ENCODE results near the gene HYLS1. TPM values are rescaled to one million over a fixed set of nuclear protein-coding genes. Genes with fewer than 3 reads are reported as not detected.

Gene HYLS1
- polyA plus RNA-seq, 1 donor: 6.5 TPM

- DNase-seq: no peak
- 100% methylated on average over 1 of the region's 12 CpGs for WGBS (ENCODE audit: insufficient coverage, low lambda C conversion rate)
- H3K9me3 ChIP-seq (ENCODE audit: control insufficient read depth, low read depth, low read length): no peaks in the 10 kb centered on the region
These were observed 55.4 kb downstream of the HYLS1 start for GRCh38 chr11:125942771-125943428.

GRCh38 chr11:125943661-125944349, 56.3 kb downstream of the HYLS1 start:
- peaks cover 5% of the 10 kb centered on the region for H3K4me1 ChIP-seq (ENCODE audit: control insufficient read depth, insufficient read depth, low read length)
- no peak overlapping the region for H3K4me3 ChIP-seq (ENCODE audit: low read length)
- no CpG with 5 or more reads among the region's 9 CpGs for WGBS (ENCODE audit: insufficient coverage, low lambda C conversion rate)
- no peak overlapping the region for H3K27ac ChIP-seq (ENCODE audit: low read length)
- no peak for DNase-seq
- no peaks in the 10 kb centered on the region for H3K36me3 ChIP-seq (ENCODE audit: control insufficient read depth, insufficient read depth, low read length)
- no peaks in the 10 kb centered on the region for H3K9me3 ChIP-seq (ENCODE audit: control insufficient read depth, low read depth, low read length)
- no peaks in the 10 kb centered on the region for H3K27me3 ChIP-seq (ENCODE audit: control insufficient read depth, insufficient read depth, low read length)

More at GRCh38 chr11:125942771-125943428, 55.4 kb downstream of the HYLS1 start:
- no peaks in the 10 kb centered on the region for H3K27me3 ChIP-seq (ENCODE audit: control insufficient read depth, insufficient read depth, low read length)
- H3K27ac ChIP-seq (ENCODE audit: low read length): no peak overlapping the region
- H3K36me3 ChIP-seq (ENCODE audit: control insufficient read depth, insufficient read depth, low read length): no peaks in the 10 kb centered on the region
- H3K4me1 ChIP-seq (ENCODE audit: control insufficient read depth, insufficient read depth, low read length): peaks cover 5% of the 10 kb centered on the region
- no peak overlapping the region for H3K4me3 ChIP-seq (ENCODE audit: low read length)

GRCh38 chr11:125944350-125945010, 57.0 kb downstream of the HYLS1 start:
- H3K27ac ChIP-seq (ENCODE audit: low read length): no peak overlapping the region
- no peak overlapping the region for H3K4me3 ChIP-seq (ENCODE audit: low read length)
- DNase-seq: no peak
- WGBS (ENCODE audit: insufficient coverage, low lambda C conversion rate): no CpG with 5 or more reads among the region's 13 CpGs
- no peaks in the 10 kb centered on the region for H3K9me3 ChIP-seq (ENCODE audit: control insufficient read depth, low read depth, low read length)
- no peaks in the 10 kb centered on the region for H3K27me3 ChIP-seq (ENCODE audit: control insufficient read depth, insufficient read depth, low read length)
- H3K36me3 ChIP-seq (ENCODE audit: control insufficient read depth, insufficient read depth, low read length): no peaks in the 10 kb centered on the region
- H3K4me1 ChIP-seq (ENCODE audit: control insufficient read depth, insufficient read depth, low read length): peaks cover 5% of the 10 kb centered on the region

GRCh38 chr11:125945011-125945796, 57.7 kb downstream of the HYLS1 start:
- no peak overlapping the region for H3K27ac ChIP-seq (ENCODE audit: low read length)
- no CpG with 5 or more reads among the region's 15 CpGs for WGBS (ENCODE audit: insufficient coverage, low lambda C conversion rate)
- no peaks in the 10 kb centered on the region for H3K9me3 ChIP-seq (ENCODE audit: control insufficient read depth, low read depth, low read length)
- H3K27me3 ChIP-seq (ENCODE audit: control insufficient read depth, insufficient read depth, low read length): no peaks in the 10 kb centered on the region
- no peak for DNase-seq
- no peak overlapping the region for H3K4me3 ChIP-seq (ENCODE audit: low read length)
- H3K36me3 ChIP-seq (ENCODE audit: control insufficient read depth, insufficient read depth, low read length): no peaks in the 10 kb centered on the region
- peaks cover 5% of the 10 kb centered on the region for H3K4me1 ChIP-seq (ENCODE audit: control insufficient read depth, insufficient read depth, low read length)

- Histone ChIP-seq H3K4me1 (ENCODE audit: control insufficient read depth, insufficient read depth, low read length) (peaks cover 5% of the 10 kb centered on the region), H3K27me3 (ENCODE audit: control insufficient read depth, insufficient read depth, low read length) (no peaks in the 10 kb centered on the region), H3K4me3 (ENCODE audit: low read length) (no peak within 1 kb of the TSS), H3K36me3 (ENCODE audit: control insufficient read depth, insufficient read depth, low read length) (no peaks in the 10 kb centered on the region), H3K9me3 (ENCODE audit: control insufficient read depth, low read depth, low read length) (no peaks in the 10 kb centered on the region), H3K27ac (ENCODE audit: low read length) (no peak within 1 kb of the TSS)
- no CpG with 5 or more reads among the region's 8 CpGs for WGBS (ENCODE audit: insufficient coverage, low lambda C conversion rate)
- no peak for DNase-seq
These were observed 58.5 kb downstream of the HYLS1 start, which contains the start of gene VSIG10L2 for GRCh38 chr11:125945797-125946520. Gene VSIG10L2, plus strand, starts transcription at chr11:125946044. Its CDS starts 12 bp downstream, at chr11:125946056.

GRCh38 chr11:125946712-125947418, 59.4 kb downstream of the HYLS1 start:
- Histone ChIP-seq H3K4me3 (ENCODE audit: low read length) (no peak overlapping the region), H3K4me1 (ENCODE audit: control insufficient read depth, insufficient read depth, low read length) (peaks cover 5% of the 10 kb centered on the region), H3K27me3 (ENCODE audit: control insufficient read depth, insufficient read depth, low read length) (no peaks in the 10 kb centered on the region), H3K9me3 (ENCODE audit: control insufficient read depth, low read depth, low read length) (no peaks in the 10 kb centered on the region), H3K36me3 (ENCODE audit: control insufficient read depth, insufficient read depth, low read length) (no peaks in the 10 kb centered on the region), H3K27ac (ENCODE audit: low read length) (no peak overlapping the region)
- WGBS (ENCODE audit: insufficient coverage, low lambda C conversion rate): no CpG with 5 or more reads among the region's 14 CpGs
- DNase-seq: no peak

GRCh38 chr11:125947419-125948277, 60.2 kb downstream of the HYLS1 start:
- H3K9me3 ChIP-seq (ENCODE audit: control insufficient read depth, low read depth, low read length): no peaks in the 10 kb centered on the region
- no peak overlapping the region for H3K27ac ChIP-seq (ENCODE audit: low read length)
- H3K27me3 ChIP-seq (ENCODE audit: control insufficient read depth, insufficient read depth, low read length): no peaks in the 10 kb centered on the region
- no peak for DNase-seq
- no peaks in the 10 kb centered on the region for H3K4me1 ChIP-seq (ENCODE audit: control insufficient read depth, insufficient read depth, low read length)
- no CpG with 5 or more reads among the region's 24 CpGs for WGBS (ENCODE audit: insufficient coverage, low lambda C conversion rate)
- H3K4me3 ChIP-seq (ENCODE audit: low read length): no peak overlapping the region
- no peaks in the 10 kb centered on the region for H3K36me3 ChIP-seq (ENCODE audit: control insufficient read depth, insufficient read depth, low read length)

GRCh38 chr11:125948278-125949051, 61.0 kb downstream of the HYLS1 start:
- Histone ChIP-seq H3K9me3 (ENCODE audit: control insufficient read depth, low read depth, low read length) (no peaks in the 10 kb centered on the region), H3K27me3 (ENCODE audit: control insufficient read depth, insufficient read depth, low read length) (no peaks in the 10 kb centered on the region), H3K4me3 (ENCODE audit: low read length) (no peak overlapping the region), H3K36me3 (ENCODE audit: control insufficient read depth, insufficient read depth, low read length) (no peaks in the 10 kb centered on the region), H3K4me1 (ENCODE audit: control insufficient read depth, insufficient read depth, low read length) (no peaks in the 10 kb centered on the region), H3K27ac (ENCODE audit: low read length) (no peak overlapping the region)
- DNase-seq: no peak
- WGBS (ENCODE audit: insufficient coverage, low lambda C conversion rate): 40% methylated on average over 1 of the region's 23 CpGs

All from large intestine (tissue), 3 donors.